PFSK-1 (cell line): ENCODE results near the gene MAFF.

Experiments
- FOXP2 ChIP-seq: optimal IDR thresholded peaks from 2 replicates; pipeline ENCODE3; 2011; ENCODE audit warnings: borderline replicate concordance, control low read depth, inconsistent platforms; ENCODE audit not compliant: insufficient read depth; ENCODE audit errors: extremely low read length, extremely low read depth
- POLR2AphosphoS5 ChIP-seq: IDR thresholded peaks from 2 replicates; pipeline ENCODE4 v1.6.1; 2012; ENCODE audit warnings: low read depth, mild to moderate bottlenecking, control low read depth, low read length, moderate library complexity
- REST ChIP-seq, 2 experiments: IDR thresholded peaks; 2 replicates each; pipeline versions ENCODE4 v1.6.1 to v1.8.0; 2011 to 2012; ENCODE audit warnings: low read depth in 2 of 2, low read length in 2 of 2, control low read depth in 1 of 2, inconsistent platforms in 1 of 2, mild to moderate bottlenecking in 1 of 2, moderate library complexity in 1 of 2; ENCODE audit not compliant: insufficient read depth in 1 of 2
- SIN3A ChIP-seq: IDR thresholded peaks from 2 replicates; pipeline ENCODE4 v1.6.1; 2012; ENCODE audit warnings: mild to moderate bottlenecking, low read length, moderate library complexity, borderline replicate concordance; ENCODE audit not compliant: insufficient read depth
- TAF1 ChIP-seq: IDR thresholded peaks from 2 replicates; pipeline ENCODE4 v1.6.1; 2012; ENCODE audit warnings: low read length, control low read depth, borderline replicate concordance; ENCODE audit not compliant: insufficient read depth

DNA sequence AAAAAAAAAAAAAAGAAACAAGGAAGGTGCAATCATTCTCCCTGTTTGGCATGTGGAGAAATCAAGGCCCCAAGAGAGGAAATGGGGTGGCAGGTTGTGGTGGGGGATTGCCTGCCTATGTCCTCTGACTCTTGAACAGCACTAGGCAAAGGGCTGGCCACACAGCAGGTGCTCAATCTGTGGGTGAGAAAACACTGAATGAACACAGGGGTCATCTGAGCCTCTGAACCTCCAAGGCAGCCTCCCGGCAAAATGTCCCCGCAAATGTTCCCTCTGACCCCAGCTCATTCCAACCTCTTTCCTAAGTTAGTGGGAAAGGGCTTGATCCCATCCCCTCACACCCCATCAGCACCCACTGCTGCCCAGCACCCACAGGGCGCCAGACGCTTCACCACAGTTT is 24.8 kb upstream of the MAFF start:
- TF ChIP-seq TAF1 (no peak), POLR2AphosphoS5 (no peak), REST (IDR thresholded peaks at IDR 0.05; ENCODE audit: insufficient read depth in 1 of 2, low read depth in 2 of 2, low read length in 2 of 2) (no peak), FOXP2 (no peak), SIN3A (no peak)
